Measurements from ENCODE around the gene FANCC.

FANCC gene, protein sequence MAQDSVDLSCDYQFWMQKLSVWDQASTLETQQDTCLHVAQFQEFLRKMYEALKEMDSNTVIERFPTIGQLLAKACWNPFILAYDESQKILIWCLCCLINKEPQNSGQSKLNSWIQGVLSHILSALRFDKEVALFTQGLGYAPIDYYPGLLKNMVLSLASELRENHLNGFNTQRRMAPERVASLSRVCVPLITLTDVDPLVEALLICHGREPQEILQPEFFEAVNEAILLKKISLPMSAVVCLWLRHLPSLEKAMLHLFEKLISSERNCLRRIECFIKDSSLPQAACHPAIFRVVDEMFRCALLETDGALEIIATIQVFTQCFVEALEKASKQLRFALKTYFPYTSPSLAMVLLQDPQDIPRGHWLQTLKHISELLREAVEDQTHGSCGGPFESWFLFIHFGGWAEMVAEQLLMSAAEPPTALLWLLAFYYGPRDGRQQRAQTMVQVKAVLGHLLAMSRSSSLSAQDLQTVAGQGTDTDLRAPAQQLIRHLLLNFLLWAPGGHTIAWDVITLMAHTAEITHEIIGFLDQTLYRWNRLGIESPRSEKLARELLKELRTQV

DNA sequence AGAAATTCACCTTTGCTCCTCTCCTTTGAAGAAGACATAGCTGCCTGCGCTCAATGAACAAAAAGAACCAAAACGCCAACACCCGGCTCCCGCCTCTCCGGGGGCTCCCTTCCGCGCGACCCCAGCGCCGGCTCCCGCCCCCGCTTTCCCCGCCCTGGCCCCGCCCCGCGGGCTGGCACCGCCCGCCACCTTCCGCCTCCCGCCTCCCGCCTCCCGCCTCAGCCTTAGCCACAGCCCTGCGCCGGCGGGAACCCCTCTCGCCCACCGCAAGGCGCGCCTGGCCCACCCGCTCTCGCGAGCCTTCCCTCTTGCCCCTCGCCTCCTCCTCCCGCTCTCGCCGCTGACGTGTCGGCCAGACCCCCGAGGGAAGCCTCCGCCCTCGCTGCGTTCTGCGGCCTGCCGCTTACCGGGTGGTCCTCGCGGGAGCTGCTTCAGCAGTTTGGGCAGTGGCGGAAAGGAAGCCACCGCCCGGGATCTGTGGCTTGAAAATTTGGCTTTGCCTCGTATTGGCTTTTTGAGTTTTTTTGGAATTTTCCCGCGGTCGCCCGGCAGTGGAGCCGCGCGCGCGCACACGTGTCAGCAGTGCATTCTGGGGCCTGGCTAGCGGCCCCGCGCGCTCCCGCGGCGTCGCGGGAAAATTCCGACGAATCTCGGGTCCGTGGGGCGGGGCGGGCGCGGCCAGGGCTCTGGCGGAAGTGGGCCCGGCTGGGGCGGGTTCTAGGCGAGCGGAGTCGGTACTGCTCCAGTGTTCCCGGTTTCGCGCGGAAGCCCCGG lies at the start of gene FANCC:
FANCC (minus strand) TSS at position 591 of the 774 bp plus-strand sequence. CDS start 68,418 bp downstream, outside the sequence.
- no peak for TF ChIP-seq JUND (IDR thresholded peaks at IDR 0.05; ENCODE audit: low read depth)
- peak; percentile 70 to 90 for DNase-seq (ENCODE audit: low read depth in 1 of 2, low spot score in 1 of 2)
- in situ Hi-C loops (cut with HindIII; ENCODE audit: low pct_unique_long_range_greater_than_20kb, low sequenced_read_pairs), result no loop called here

GRCh38 chr9:95366731-95367325 lies 49.3 kb upstream of the FANCC start:
- in situ Hi-C loops (cut with HindIII; ENCODE audit: low pct_unique_long_range_greater_than_20kb, low sequenced_read_pairs), result no loop called here
- TF ChIP-seq JUND (IDR thresholded peaks at IDR 0.05; ENCODE audit: low read depth), result no peak

GRCh38 chr9:95365766-95366165 lies 48.3 kb upstream of the FANCC start:
- in situ Hi-C loops (cut with HindIII; ENCODE audit: low pct_unique_long_range_greater_than_20kb, low sequenced_read_pairs), result no loop called here
- TF ChIP-seq JUND (IDR thresholded peaks at IDR 0.05; ENCODE audit: low read depth), result no peak
- no peak for DNase-seq (ENCODE audit: low read depth in 1 of 2, low spot score in 1 of 2)

More at GRCh38 chr9:95366731-95367325, 49.3 kb upstream of the FANCC start:
- no peak for DNase-seq (ENCODE audit: low read depth in 1 of 2, low spot score in 1 of 2)

GRCh38 chr9:95363051-95363841 lies 45.7 kb upstream of the FANCC start:
- TF ChIP-seq JUND (IDR thresholded peaks at IDR 0.05; ENCODE audit: low read depth), result no peak
- in situ Hi-C loops (cut with HindIII; ENCODE audit: low pct_unique_long_range_greater_than_20kb, low sequenced_read_pairs), result no loop called here
- no peak for DNase-seq (ENCODE audit: low read depth in 1 of 2, low spot score in 1 of 2)

- in situ Hi-C loops (cut with HindIII; ENCODE audit: low pct_unique_long_range_greater_than_20kb, low sequenced_read_pairs), result no loop called here
- no peak for DNase-seq (ENCODE audit: low read depth in 1 of 2, low spot score in 1 of 2)
- TF ChIP-seq JUND (IDR thresholded peaks at IDR 0.05; ENCODE audit: low read depth), result no peak
Observed at GRCh38 chr9:95360866-95361265, 43.4 kb upstream of the FANCC start.

GRCh38 chr9:95357316-95357715 lies 39.8 kb upstream of the FANCC start:
- in situ Hi-C loops (cut with HindIII; ENCODE audit: low pct_unique_long_range_greater_than_20kb, low sequenced_read_pairs), result no loop called here
- no peak for DNase-seq (ENCODE audit: low read depth in 1 of 2, low spot score in 1 of 2)
- no peak for TF ChIP-seq JUND (IDR thresholded peaks at IDR 0.05; ENCODE audit: low read depth)

GRCh38 chr9:95355500-95355899 lies 38.0 kb upstream of the FANCC start:
- no peak for TF ChIP-seq JUND (IDR thresholded peaks at IDR 0.05; ENCODE audit: low read depth)
- in situ Hi-C loops (cut with HindIII; ENCODE audit: low pct_unique_long_range_greater_than_20kb, low sequenced_read_pairs), result no loop called here
- no peak for DNase-seq (ENCODE audit: low read depth in 1 of 2, low spot score in 1 of 2)

DNA sequence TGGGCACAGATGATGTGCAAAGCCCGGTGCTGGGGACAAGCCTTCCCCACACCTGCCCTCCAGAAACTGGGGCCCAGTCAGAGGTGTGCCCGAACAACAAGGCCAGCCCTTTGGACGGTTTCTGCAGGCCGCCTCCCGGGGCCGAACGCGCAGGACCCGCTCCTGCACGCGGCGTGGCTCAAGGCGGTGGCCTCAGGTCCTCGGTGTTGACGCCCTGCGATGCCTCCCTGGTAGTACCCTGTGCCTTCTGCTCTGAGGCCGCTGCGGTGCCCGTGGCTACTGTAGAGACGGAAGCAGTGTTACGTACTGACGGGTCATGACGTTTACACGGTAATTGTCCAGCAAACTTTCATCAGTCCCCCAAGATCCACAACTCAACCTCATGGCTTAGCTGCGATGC lies 33.5 kb upstream of the FANCC start:
- in situ Hi-C loops (cut with HindIII; ENCODE audit: low pct_unique_long_range_greater_than_20kb, low sequenced_read_pairs), result no loop called here
- DNase-seq (ENCODE audit: low read depth in 1 of 2, low spot score in 1 of 2), result no peak
- no peak for TF ChIP-seq JUND (IDR thresholded peaks at IDR 0.05; ENCODE audit: low read depth)

DNA sequence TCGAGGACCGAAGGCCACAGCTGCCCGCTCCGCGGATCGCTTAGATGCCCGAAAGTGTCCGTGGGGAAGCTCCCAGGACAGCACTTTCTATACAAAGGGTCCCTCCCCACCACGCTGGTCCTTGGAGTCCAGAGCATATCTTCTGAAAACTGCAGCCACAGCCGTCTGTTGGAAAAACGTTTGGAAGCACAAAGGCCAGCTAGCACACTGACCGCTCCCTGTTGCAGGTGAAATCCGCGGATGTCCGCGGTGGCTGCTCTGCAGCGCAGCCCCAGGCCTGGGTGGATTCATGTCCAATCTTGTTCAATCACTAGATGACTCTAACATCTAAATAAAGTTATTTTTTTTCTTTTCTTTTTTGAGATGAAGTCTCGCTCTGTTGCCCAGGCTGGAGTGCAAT lies 32.8 kb upstream of the FANCC start:
- TF ChIP-seq JUND (IDR thresholded peaks at IDR 0.05; ENCODE audit: low read depth), result no peak
- DNase-seq (ENCODE audit: low read depth in 1 of 2, low spot score in 1 of 2), result no peak
- in situ Hi-C loops (cut with HindIII; ENCODE audit: low pct_unique_long_range_greater_than_20kb, low sequenced_read_pairs), result no loop called here

- no peak for DNase-seq (ENCODE audit: low read depth in 1 of 2, low spot score in 1 of 2)
- in situ Hi-C loops (cut with HindIII; ENCODE audit: low pct_unique_long_range_greater_than_20kb, low sequenced_read_pairs), result no loop called here
- no peak for TF ChIP-seq JUND (IDR thresholded peaks at IDR 0.05; ENCODE audit: low read depth)
Observed at GRCh38 chr9:95349091-95350038, 31.9 kb upstream of the FANCC start.

DNA sequence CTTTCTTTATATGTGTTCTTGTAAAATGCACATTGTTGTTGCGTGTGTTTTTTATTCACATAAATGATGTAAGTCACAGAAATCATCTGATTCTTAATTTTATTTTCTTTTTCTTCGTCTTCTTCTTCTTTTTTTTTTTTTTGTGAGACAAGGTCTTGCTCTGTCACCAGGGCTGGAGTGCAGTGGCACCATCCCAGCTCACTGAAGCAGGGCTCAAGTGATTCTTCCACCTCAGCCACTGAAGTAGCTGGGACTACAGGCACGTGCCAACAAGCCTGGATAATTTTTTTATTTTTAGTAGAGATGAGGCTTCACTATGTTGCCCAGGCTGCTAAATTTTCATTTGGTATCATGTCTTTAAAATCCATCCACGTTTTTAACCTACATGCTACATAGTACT lies 28.5 kb upstream of the FANCC start:
- TF ChIP-seq JUND (IDR thresholded peaks at IDR 0.05; ENCODE audit: low read depth), result no peak
- DNase-seq (ENCODE audit: low read depth in 1 of 2, low spot score in 1 of 2), result no peak
- in situ Hi-C loops (cut with HindIII; ENCODE audit: low pct_unique_long_range_greater_than_20kb, low sequenced_read_pairs), result no loop called here
